K562 (cell line): ENCODE data around the gene KIAA0825. TPM values are rescaled to one million over a fixed set of nuclear protein-coding genes. Genes with fewer than 3 reads are reported as not detected.

ENCODE experiments used
- ATAC-seq: fragments of 200-7000 bp; cut with Tn5 transposase; 3 replicates; pipeline ENCODE4 v1.9.1; 2020; ENCODE audit warnings: moderate library complexity
- BruUV-seq: library from RNA; stranded (reverse); fragments of 400-500 nt; replicated peaks from 2 replicates; lab custom pipeline; 2021; lab: Mats Ljungman, UMichigan
- CTCF ChIA-PET: fragments of 300-600 bp; formaldehyde crosslinking; extraction: SDS; loops from one replicate; lab custom pipeline; 2021; ENCODE audit warnings: low intra/inter-chr PET ratio; lab: Yijun Ruan, JAX
- POLR2A ChIA-PET: fragments of 300-600, 350-650 bp; sonication (Branson Sonifier 250); formaldehyde crosslinking; extraction: SDS; loops from one replicate; lab custom pipeline; 2021; ENCODE audit warnings: antibody characterized with exemption, inconsistent platforms; lab: Yijun Ruan, JAX
- DNase-seq, 4 experiments: peaks; one replicate each; pipeline versions ENCODE4 v3.0.0 to v3.0.0-alpha.2; 2011 to 2018; ENCODE audit warnings: low spot score in 3 of 4, mixed read lengths in 3 of 4; ENCODE audit errors: extremely low read depth in 1 of 4
- FAIRE-seq: peaks from 2 replicates; lab custom pipeline; 2011; peaks lifted over from hg19 to GRCh38; lab: Jason Lieb, UNC
- H2AFZ ChIP-seq: 2 replicates; pipeline ENCODE4 v1.6.0; 2011; ENCODE audit warnings: low read depth, low read length, control low read depth, inconsistent platforms
- H3K27ac ChIP-seq: fragments of 200-600 bp; 3 replicates; pipeline ENCODE4 v1.8.0; 2011; ENCODE audit warnings: low read depth, mild to moderate bottlenecking, control low read depth, inconsistent platforms, low read length, moderate library complexity, mixed read lengths; ENCODE audit errors: extremely low read depth
- H3K27me3 ChIP-seq, 2 experiments: fragments of 300-600 bp in 1 of 2; 2 replicates in 1 of 2; 3 replicates in 1 of 2; pipeline versions ENCODE4 v1.6.0 to v1.8.0; 2011; ENCODE audit warnings: inconsistent platforms in 2 of 2, low read length in 2 of 2, mild to moderate bottlenecking in 1 of 2, mixed read lengths in 1 of 2, moderate library complexity in 1 of 2; ENCODE audit not compliant: control insufficient read depth in 2 of 2, insufficient read depth in 2 of 2
- H3K36me3 ChIP-seq: fragments of 300-600 bp; 3 replicates; pipeline ENCODE4 v1.8.0; 2011; ENCODE audit warnings: mild to moderate bottlenecking, low read length, inconsistent platforms; ENCODE audit not compliant: control insufficient read depth, insufficient read depth
- H3K4me1 ChIP-seq, 2 experiments: fragments of 200-600 bp in 1 of 2; replicated peaks in 1 of 2; 2 replicates in 1 of 2; 3 replicates in 1 of 2; pipeline versions ENCODE4 v1.5.1 to v1.8.0; 2011; ENCODE audit warnings: inconsistent platforms in 2 of 2, low read length in 2 of 2, mild to moderate bottlenecking in 1 of 2, mixed read lengths in 1 of 2, moderate library complexity in 1 of 2; ENCODE audit not compliant: control insufficient read depth in 2 of 2, insufficient read depth in 2 of 2
- H3K4me2 ChIP-seq: 2 replicates; pipeline ENCODE4 v1.6.1; 2011; ENCODE audit warnings: low read length, control low read depth, inconsistent platforms, mixed read lengths; ENCODE audit not compliant: insufficient read depth
- H3K4me3 ChIP-seq: fragments of 200-600 bp; sonication (generic), shearing (Covaris generic); 2 replicates; pipeline ENCODE4 v1.5.1; 2016; ENCODE audit warnings: control low read depth, inconsistent platforms
- H3K79me2 ChIP-seq: fragments of 200-600 bp; 3 replicates; pipeline ENCODE4 v1.8.0; 2011; ENCODE audit warnings: low read length, inconsistent platforms; ENCODE audit not compliant: control insufficient read depth, insufficient read depth
- H3K9ac ChIP-seq, 2 experiments: 2 replicates each; pipeline versions ENCODE4 v1.6.0 to v1.6.1; 2011; ENCODE audit warnings: low read depth in 2 of 2, low read length in 2 of 2, control low read depth in 1 of 2, inconsistent platforms in 1 of 2, mild to moderate bottlenecking in 1 of 2, mixed read lengths in 1 of 2; ENCODE audit not compliant: insufficient read depth in 1 of 2
- H3K9me1 ChIP-seq: one replicate; pipeline ENCODE4 v1.6.0; 2011; ENCODE audit warnings: inconsistent platforms, mild to moderate bottlenecking, low read length, moderate library complexity; ENCODE audit not compliant: control insufficient read depth, insufficient read depth
- H3K9me3 ChIP-seq: replicated peaks from 2 replicates; pipeline ENCODE4 v1.5.1; 2011; ENCODE audit warnings: low read depth, low read length, inconsistent platforms; ENCODE audit not compliant: control insufficient read depth, insufficient read depth
- H4K20me1 ChIP-seq: replicated peaks from 2 replicates; pipeline ENCODE4 v1.6.1; 2011; ENCODE audit warnings: low read length, inconsistent platforms, mixed read lengths; ENCODE audit not compliant: control insufficient read depth, insufficient read depth
- ARID1B ChIP-seq: fragments of 450-650 bp; IDR thresholded peaks from 2 replicates; pipeline ENCODE4 v1.6.1; 2016; ENCODE audit warnings: antibody characterized with exemption, mild to moderate bottlenecking, inconsistent platforms
- HMG20B ChIP-seq: fragments of 250-450 bp; sonication (Bioruptor Pico); IDR thresholded peaks from 2 replicates; pipeline ENCODE4 v1.5.0; 2021; ENCODE audit warnings: mild to moderate bottlenecking
- NFIC ChIP-seq: fragments of 450-650 bp; IDR thresholded peaks from 2 replicates; pipeline ENCODE4 v1.6.1; 2017; ENCODE audit warnings: mild to moderate bottlenecking, inconsistent platforms
- NFRKB ChIP-seq: fragments of 450-650 bp; IDR thresholded peaks from 2 replicates; pipeline ENCODE4 v1.6.1; 2016; ENCODE audit warnings: low read depth
- NFXL1 ChIP-seq: fragments of 450-650 bp; formaldehyde crosslinking; IDR thresholded peaks from 2 replicates; pipeline ENCODE4 v1.4.0; 2021; ENCODE audit warnings: mild to moderate bottlenecking
- NKRF ChIP-seq: fragments of 450-650 bp; IDR thresholded peaks from 2 replicates; pipeline ENCODE4 v1.6.1; 2016; ENCODE audit warnings: borderline replicate concordance
- PKNOX1 ChIP-seq: fragments of 450-650 bp; IDR thresholded peaks from 2 replicates; pipeline ENCODE4 v1.6.1; 2016
- POLR2A ChIP-seq: fragments of 450-650 bp; conservative IDR thresholded peaks from 2 replicates; pipeline ENCODE4 v1.6.1; 2016
- SMARCE1 ChIP-seq: fragments of 450-650 bp; IDR thresholded peaks from 2 replicates; pipeline ENCODE4 v1.7.1; 2016; ENCODE audit warnings: mild to moderate bottlenecking
- STAG1 ChIP-seq: sonication (generic); formaldehyde crosslinking; IDR thresholded peaks from 2 replicates; pipeline ENCODE4 v1.5.0; 2020; ENCODE audit warnings: missing genetic modification reagents, borderline replicate concordance
- TGIF2 ChIP-seq: sonication (generic); formaldehyde crosslinking; IDR thresholded peaks from 2 replicates; pipeline ENCODE4 v1.8.1; 2022; ENCODE audit warnings: mild to moderate bottlenecking, missing genetic modification reagents, moderate library complexity
- TOE1 ChIP-seq, 2 experiments: fragments of 450-650 bp in 1 of 2; sonication (generic) in 1 of 2; formaldehyde crosslinking in 1 of 2; IDR thresholded peaks; 2 replicates each; pipeline versions ENCODE4 v1.7.1 to v1.8.0; 2016 to 2022; ENCODE audit warnings: borderline replicate concordance in 2 of 2, mild to moderate bottlenecking in 2 of 2, antibody characterized with exemption in 1 of 2, inconsistent platforms in 1 of 2, low read depth in 1 of 2, missing genetic modification reagents in 1 of 2, moderate library complexity in 1 of 2
- ZBTB43 ChIP-seq: sonication (generic); formaldehyde crosslinking; IDR thresholded peaks from 2 replicates; pipeline ENCODE4 v1.8.0; 2023; ENCODE audit warnings: mild to moderate bottlenecking, missing genetic modification reagents
- ZNF143 ChIP-seq: sonication (generic); formaldehyde crosslinking; IDR thresholded peaks from 2 replicates; pipeline ENCODE4 v1.9.0; 2022; ENCODE audit warnings: mild to moderate bottlenecking, missing genetic modification reagents
- ZNF518B ChIP-seq: fragments of 250-450 bp; sonication (Bioruptor Pico); IDR thresholded peaks from 2 replicates; pipeline ENCODE4 v1.5.0; 2021; ENCODE audit warnings: mild to moderate bottlenecking, moderate library complexity
- ZNF589 ChIP-seq: fragments of 200-800 bp; sonication (Bioruptor generic); IDR thresholded peaks from 2 replicates; pipeline ENCODE4 v1.6.1; 2016; ENCODE audit warnings: low read depth, missing genetic modification characterization, missing compliant biosample characterization
- ZNF785 ChIP-seq: fragments of 250-450 bp; sonication (Bioruptor Pico); IDR thresholded peaks from 2 replicates; pipeline ENCODE4 v1.4.0; 2020; ENCODE audit warnings: mild to moderate bottlenecking
- WGBS: fragments of 100-300 bp; shearing (Covaris generic); methylation state at CpG from one replicate; pipeline ENCODE4 v1.1.6; 2016; ENCODE audit warnings: low coverage, mixed read lengths; ENCODE audit not compliant: insufficient coverage; ENCODE audit errors: missing lambda C conversion rate; 5-methylcytosine and 5-hydroxymethylcytosine counted together
- in situ Hi-C: fragments of 300-500 bp; cut with MboI; formaldehyde crosslinking; loops from 4 replicates; pipeline ENCODE4 v1.15.0; 2018; ENCODE audit warnings: inconsistent platforms, mixed read lengths
- intact Hi-C: fragments of 100-400 bp; cut with micrococcal nuclease; formaldehyde crosslinking; loops from 2 replicates; pipeline ENCODE4 v1.14.2; 2022
- polyA plus RNA-seq, 8 experiments: library from polyadenylated mRNA; depleted of rRNA in 4 of 8; stranded (reverse) in 5 of 8; unstranded in 3 of 8; fragments of >200 nt; fragmentation: Nextera tagmentation in 2 of 8; fragmentation: Illumina TruSeq in 1 of 8; extraction: Ambion mirVana in 2 of 8; extraction: Trizol in 1 of 8; gene quantifications; 2 replicates each; pipeline versions ENCODE4 v1.2.1 to v1.2.3, GENCODE V29; 2011 to 2014; ENCODE audit warnings: inconsistent platforms in 1 of 8, missing spikeins in 1 of 8
- total RNA-seq, 7 experiments: library from RNA; depleted of rRNA in 6 of 7; stranded (reverse); fragments of >200 nt in 6 of 7; fragmentation: Illumina TruSeq in 2 of 7; extraction: Trizol in 2 of 7; gene quantifications; 2 replicates each; pipeline versions ENCODE4 v1.2.1 to v1.2.3, GENCODE V29; 2011 to 2021; ENCODE audit warnings: low replicate concordance in 1 of 7

The KIAA0825 gene
- total and polyA plus RNA-seq, 9 of the 15 experiments (the other 6 are each of a cell fraction or from before 2014, with no cell fraction given), result 0.05 to 0.36 (median 0.16) TPM; not detected in 1

- no peaks in the 10 kb centered on the region for H3K27me3 ChIP-seq
- no peaks in the 10 kb centered on the region for H3K79me2 ChIP-seq
- DNase-seq, result no peak
- ChIA-PET CTCF (no interaction called here), POLR2A (no interaction called here)
- H3K4me1 ChIP-seq, result no peaks in the 10 kb centered on the region
- H3K9ac ChIP-seq, result no peak overlapping the region
- WGBS, result 0% methylated on average over 1 of the region's 1 CpG
- no peaks in the 10 kb centered on the region for H3K9me1 ChIP-seq
- no peaks in the 10 kb centered on the region for H3K36me3 ChIP-seq
- ATAC-seq, result no peak
- H2AFZ ChIP-seq, result no peak overlapping the region
- H4K20me1 ChIP-seq, result no peaks in the 10 kb centered on the region
- in situ Hi-C loops (no loop called here), intact Hi-C loops (no loop called here)
- H3K9me3 ChIP-seq, result no peaks in the 10 kb centered on the region
- no peak overlapping the region for H3K4me2 ChIP-seq
- no peak for FAIRE-seq
- no peak overlapping the region for H3K27ac ChIP-seq
- BruUV-seq, result no TSS peak
- H3K4me3 ChIP-seq, result no peak overlapping the region
- no peak for TF ChIP-seq ZNF589
- TF ChIP-seq ZNF143 (CRISPR knock-in tag), result no peak
- TF ChIP-seq TGIF2 (CRISPR knock-in tag), result no peak
- TF ChIP-seq ZNF518B (CRISPR knock-in tag), result no peak
- TF ChIP-seq ARID1B, result no peak
- TF ChIP-seq NKRF, result no peak
- TF ChIP-seq POLR2A, result no peak
- TF ChIP-seq STAG1, result no peak
- TF ChIP-seq ZNF785 (CRISPR knock-in tag), result no peak
- TF ChIP-seq ZBTB43 (CRISPR knock-in tag), result no peak
- no peak for TF ChIP-seq NFXL1 (CRISPR knock-in tag)
- TF ChIP-seq PKNOX1, result no peak
- TF ChIP-seq TOE1 (IDR thresholded peaks at IDR 0.05; ENCODE audit: borderline replicate concordance), result no peak
- TF ChIP-seq TOE1 (CRISPR knock-in tag; IDR thresholded peaks at IDR 0.05; ENCODE audit: borderline replicate concordance, low read depth), result no peak
- no peak for TF ChIP-seq NFRKB
- TF ChIP-seq NFIC, result no peak
- TF ChIP-seq HMG20B (CRISPR knock-in tag), result no peak
- TF ChIP-seq SMARCE1, result no peak
Measured at GRCh38 chr5:94395468-94395867, 222.9 kb downstream of the KIAA0825 start.
